Glutamatergic neuron (in vitro differentiated cells): ENCODE results near the gene NFILZ. TPM values are rescaled to one million over a fixed set of nuclear protein-coding genes. Genes with fewer than 3 reads are reported as not detected.

ENCODE experiments used
- DNase-seq: peaks from one replicate; pipeline ENCODE4 v3.0.0; 2022
- H3K27ac Mint-ChIP-seq: one replicate; pipeline ENCODE4 v1.8.0; 2020; ENCODE audit warnings: mild to moderate bottlenecking, mixed read lengths, inconsistent platforms; ENCODE audit not compliant: unreplicated experiment
- H3K27me3 Mint-ChIP-seq: one replicate; pipeline ENCODE4 v1.8.0; 2020; ENCODE audit warnings: mild to moderate bottlenecking, moderate library complexity, mixed read lengths, inconsistent platforms; ENCODE audit not compliant: unreplicated experiment
- H3K36me3 Mint-ChIP-seq: one replicate; pipeline ENCODE4 v1.8.0; 2020; ENCODE audit warnings: mild to moderate bottlenecking, mixed read lengths, inconsistent platforms; ENCODE audit not compliant: unreplicated experiment
- H3K4me1 Mint-ChIP-seq: one replicate; pipeline ENCODE4 v1.8.0; 2020; ENCODE audit warnings: mild to moderate bottlenecking, low read depth, mixed read lengths, inconsistent platforms; ENCODE audit not compliant: unreplicated experiment
- H3K4me3 Mint-ChIP-seq: one replicate; pipeline ENCODE4 v1.8.0; 2020; ENCODE audit warnings: mild to moderate bottlenecking, mixed read lengths, inconsistent platforms; ENCODE audit not compliant: unreplicated experiment
- H3K9me3 Mint-ChIP-seq: one replicate; pipeline ENCODE4 v1.8.0; 2020; ENCODE audit warnings: mild to moderate bottlenecking, moderate library complexity, mixed read lengths, inconsistent platforms; ENCODE audit not compliant: unreplicated experiment
- total RNA-seq: library from RNA; stranded (reverse); fragmentation: NEBNext Ultra II Directional; extraction: Animal tissue kit (Norgen Biotek cat#: 25700); gene quantifications from one replicate; pipeline ENCODE4 v1.2.1, GENCODE V29; 2021; ENCODE audit not compliant: unreplicated experiment
- TF ChIP-seq, protein P1 (sequence below): fragments of 200-600 bp; sonication (generic); IDR thresholded peaks from one replicate; pipeline ENCODE4 v1.5.0; 2021; ENCODE audit not compliant: partially characterized antibody, unreplicated experiment

NFILZ gene
- total RNA-seq, 1 donor from 2014 or later: not detected

- H3K9me3 Mint-ChIP-seq: peaks cover 4% of the 10 kb centered on the region
- H3K27me3 Mint-ChIP-seq: peaks cover 4% of the 10 kb centered on the region
- peak; percentile 77 for DNase-seq
- no peak overlapping the region for H3K27ac Mint-ChIP-seq
- no peak overlapping the region for H3K4me3 Mint-ChIP-seq
- H3K4me1 Mint-ChIP-seq: no peaks in the 10 kb centered on the region
- H3K36me3 Mint-ChIP-seq: no peaks in the 10 kb centered on the region
- TF ChIP-seq, protein P1, sequence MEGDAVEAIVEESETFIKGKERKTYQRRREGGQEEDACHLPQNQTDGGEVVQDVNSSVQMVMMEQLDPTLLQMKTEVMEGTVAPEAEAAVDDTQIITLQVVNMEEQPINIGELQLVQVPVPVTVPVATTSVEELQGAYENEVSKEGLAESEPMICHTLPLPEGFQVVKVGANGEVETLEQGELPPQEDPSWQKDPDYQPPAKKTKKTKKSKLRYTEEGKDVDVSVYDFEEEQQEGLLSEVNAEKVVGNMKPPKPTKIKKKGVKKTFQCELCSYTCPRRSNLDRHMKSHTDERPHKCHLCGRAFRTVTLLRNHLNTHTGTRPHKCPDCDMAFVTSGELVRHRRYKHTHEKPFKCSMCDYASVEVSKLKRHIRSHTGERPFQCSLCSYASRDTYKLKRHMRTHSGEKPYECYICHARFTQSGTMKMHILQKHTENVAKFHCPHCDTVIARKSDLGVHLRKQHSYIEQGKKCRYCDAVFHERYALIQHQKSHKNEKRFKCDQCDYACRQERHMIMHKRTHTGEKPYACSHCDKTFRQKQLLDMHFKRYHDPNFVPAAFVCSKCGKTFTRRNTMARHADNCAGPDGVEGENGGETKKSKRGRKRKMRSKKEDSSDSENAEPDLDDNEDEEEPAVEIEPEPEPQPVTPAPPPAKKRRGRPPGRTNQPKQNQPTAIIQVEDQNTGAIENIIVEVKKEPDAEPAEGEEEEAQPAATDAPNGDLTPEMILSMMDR: peak; percentile 99
Measured at GRCh38 chr19:8654591-8655339, 24.3 kb downstream of the NFILZ start.

- DNase-seq: no peak
- Mint-ChIP-seq H3K36me3 (no peaks in the 10 kb centered on the region), H3K27me3 (peaks cover 4% of the 10 kb centered on the region), H3K4me3 (no peak overlapping the region), H3K9me3 (peaks cover 4% of the 10 kb centered on the region), H3K27ac (no peak overlapping the region), H3K4me1 (no peaks in the 10 kb centered on the region)
- TF ChIP-seq, protein P1: no peak
Measured at GRCh38 chr19:8655340-8655709, 24.9 kb downstream of the NFILZ start.

GRCh38 chr19:8657869-8658268, 27.4 kb downstream of the NFILZ start:
- TF ChIP-seq, protein P1: no peak
- H3K27me3 Mint-ChIP-seq: peaks cover 6% of the 10 kb centered on the region
- H3K9me3 Mint-ChIP-seq: peaks cover 4% of the 10 kb centered on the region
- DNase-seq: no peak
- no peak overlapping the region for H3K27ac Mint-ChIP-seq
- H3K4me3 Mint-ChIP-seq: no peak overlapping the region
- H3K4me1 Mint-ChIP-seq: no peaks in the 10 kb centered on the region
- H3K36me3 Mint-ChIP-seq: no peaks in the 10 kb centered on the region

GRCh38 chr19:8659905-8660304, 29.5 kb downstream of the NFILZ start:
- H3K27me3 Mint-ChIP-seq: peaks cover 6% of the 10 kb centered on the region
- no peaks in the 10 kb centered on the region for H3K36me3 Mint-ChIP-seq
- H3K9me3 Mint-ChIP-seq: peaks cover 4% of the 10 kb centered on the region
- DNase-seq: no peak
- no peak overlapping the region for H3K27ac Mint-ChIP-seq
- H3K4me1 Mint-ChIP-seq: no peaks in the 10 kb centered on the region
- TF ChIP-seq, protein P1: no peak
- no peak overlapping the region for H3K4me3 Mint-ChIP-seq

GRCh38 chr19:8662263-8662662, 31.8 kb downstream of the NFILZ start:
- H3K4me3 Mint-ChIP-seq: no peak overlapping the region
- no peaks in the 10 kb centered on the region for H3K4me1 Mint-ChIP-seq
- H3K36me3 Mint-ChIP-seq: no peaks in the 10 kb centered on the region
- TF ChIP-seq, protein P1: no peak
- peaks cover 5% of the 10 kb centered on the region for H3K27me3 Mint-ChIP-seq
- no peak for DNase-seq
- peaks cover 3% of the 10 kb centered on the region for H3K9me3 Mint-ChIP-seq
- no peak overlapping the region for H3K27ac Mint-ChIP-seq
